ENCODE data around the gene CTXN1. TPM values are rescaled to one million over a fixed set of nuclear protein-coding genes. Genes with fewer than 3 reads are reported as not detected.

Gene CTXN1
- total RNA-seq, 4 donors from 2014 or later: 18.3 to 33.3 (median 26.4) TPM

DNA sequence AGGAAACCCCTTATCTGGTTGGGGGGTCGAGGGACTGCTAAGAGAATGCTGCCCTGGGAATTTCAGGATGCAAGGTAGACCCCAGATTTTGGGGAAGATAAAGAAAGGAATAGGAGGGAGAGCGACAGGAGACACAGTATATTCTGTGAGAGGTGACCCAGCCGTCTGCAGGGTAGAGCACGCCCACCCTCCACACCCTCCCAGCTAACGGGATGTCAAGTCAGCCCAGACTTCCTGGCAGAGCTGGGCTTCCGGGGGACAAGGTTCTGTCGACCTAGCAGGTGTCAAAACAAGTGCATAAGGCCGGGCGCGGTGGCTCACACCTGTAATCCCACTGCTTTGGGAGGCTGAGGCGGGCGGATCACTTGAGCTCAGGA lies 51.0 kb downstream of the CTXN1 start:
- WGBS, 2 donors (ENCODE audit: low coverage in 1 of 2): 20 to 23% methylated on average over 2 to 8 of the region's 12 CpGs
- Histone ChIP-seq H3K27ac (no peak overlapping the region), H3K36me3 (no peaks in the 10 kb centered on the region), H3K27me3 (peaks cover 67% of the 10 kb centered on the region), H3K4me3 (no peak overlapping the region), H3K9me3 (no peaks in the 10 kb centered on the region), H3K4me1 (peaks cover 0 to 47% (median 18%) of the 10 kb centered on the region in 3 donors)
- no peak for ATAC-seq
- TF ChIP-seq POLR2A (IDR thresholded peaks at IDR 0.05) (no peak), EP300 (IDR thresholded peaks at IDR 0.05) (no peak), POLR2AphosphoS5 (IDR thresholded peaks at IDR 0.05) (no peak)
- TF ChIP-seq, protein P1, sequence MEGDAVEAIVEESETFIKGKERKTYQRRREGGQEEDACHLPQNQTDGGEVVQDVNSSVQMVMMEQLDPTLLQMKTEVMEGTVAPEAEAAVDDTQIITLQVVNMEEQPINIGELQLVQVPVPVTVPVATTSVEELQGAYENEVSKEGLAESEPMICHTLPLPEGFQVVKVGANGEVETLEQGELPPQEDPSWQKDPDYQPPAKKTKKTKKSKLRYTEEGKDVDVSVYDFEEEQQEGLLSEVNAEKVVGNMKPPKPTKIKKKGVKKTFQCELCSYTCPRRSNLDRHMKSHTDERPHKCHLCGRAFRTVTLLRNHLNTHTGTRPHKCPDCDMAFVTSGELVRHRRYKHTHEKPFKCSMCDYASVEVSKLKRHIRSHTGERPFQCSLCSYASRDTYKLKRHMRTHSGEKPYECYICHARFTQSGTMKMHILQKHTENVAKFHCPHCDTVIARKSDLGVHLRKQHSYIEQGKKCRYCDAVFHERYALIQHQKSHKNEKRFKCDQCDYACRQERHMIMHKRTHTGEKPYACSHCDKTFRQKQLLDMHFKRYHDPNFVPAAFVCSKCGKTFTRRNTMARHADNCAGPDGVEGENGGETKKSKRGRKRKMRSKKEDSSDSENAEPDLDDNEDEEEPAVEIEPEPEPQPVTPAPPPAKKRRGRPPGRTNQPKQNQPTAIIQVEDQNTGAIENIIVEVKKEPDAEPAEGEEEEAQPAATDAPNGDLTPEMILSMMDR (IDR thresholded peaks at IDR 0.05): no peak

Other genes starting within 250 kb of the CTXN1 start
- gene MCEMP1, start 249.0 kb downstream of the CTXN1 start, total RNA-seq: 1 to 10 TPM in 1 of 4 donors, under 1 TPM in 2, not detected in 1; 0.67 to 1.2 (median 0.96) TPM
- 10 to 100 TPM; 56.0 to 69.0 (median 64.0) TPM for gene TRAPPC5, start 245.3 kb downstream of the CTXN1 start, total RNA-seq
- 1 to 10 TPM in 1 of 4 donors, not detected in 3; 1.2 TPM for gene FCER2, start 224.0 kb downstream of the CTXN1 start, total RNA-seq
- 1 to 10 TPM in 3 of 4 donors, not detected in 1; 1.1 to 6.8 (median 5.5) TPM for gene CLEC4G, start 194.0 kb downstream of the CTXN1 start, total RNA-seq
- gene CD209, start 178.6 kb downstream of the CTXN1 start, total RNA-seq: 10 to 100 TPM in 2 of 4 donors, 1 to 10 TPM in 1, under 1 TPM in 1; 0.78 to 11.4 (median 8.0) TPM
- gene CLEC4M, start 162.9 kb downstream of the CTXN1 start, total RNA-seq: not detected
- gene EVI5L, start 95.9 kb downstream of the CTXN1 start, total RNA-seq: 10 to 100 TPM; 17.3 to 46.3 (median 22.2) TPM
- gene PRR36, start 51.7 kb downstream of the CTXN1 start, total RNA-seq: not detected
- under 1 TPM; 0.13 to 0.32 (median 0.29) TPM for gene LRRC8E, start 37.6 kb downstream of the CTXN1 start, total RNA-seq
- gene MAP2K7, start 22.3 kb downstream of the CTXN1 start, total RNA-seq: 10 to 100 TPM; 13.9 to 23.4 (median 17.9) TPM
- 1 to 10 TPM; 2.8 to 8.5 (median 5.4) TPM for gene TGFBR3L, start 11.3 kb downstream of the CTXN1 start, total RNA-seq
- 10 to 100 TPM; 29.5 to 37.7 (median 33.4) TPM for gene SNAPC2, start 5.8 kb downstream of the CTXN1 start, total RNA-seq
- gene TIMM44, start 17.5 kb upstream of the CTXN1 start, total RNA-seq: 100 to 1,000 TPM in 1 of 4 donors, 10 to 100 TPM in 3; 65.7 to 108 (median 86.4) TPM
- 10 to 100 TPM; 30.8 to 62.5 (median 34.6) TPM for gene ELAVL1, start 79.5 kb upstream of the CTXN1 start, total RNA-seq
- not detected for gene CCL25, start 126.6 kb upstream of the CTXN1 start, total RNA-seq
- under 1 TPM in 1 of 4 donors, not detected in 3; 0.02 TPM for gene FBN3, start 223.5 kb upstream of the CTXN1 start, total RNA-seq

All from gastroesophageal sphincter (tissue), 4 donors.